Aorta (tissue), 5 donors: Measurements from ENCODE around the gene POLA1. TPM values are rescaled to one million over a fixed set of nuclear protein-coding genes. Genes with fewer than 3 reads are reported as not detected.

Experiments used
- ATAC-seq: fragments of 200-7000 bp; cut with Tn5 transposase; one replicate; pipeline ENCODE4 v1.9.1; 2022; ENCODE audit warnings: moderate library complexity; ENCODE audit not compliant: low FRiP score
- DNase-seq, 2 donors: peaks; one replicate each; pipeline ENCODE4 v3.0.0-alpha.2; 2020
- H3K27ac ChIP-seq, 2 donors: one replicate each; pipeline ENCODE4 v1.5.1; 2013; ENCODE audit warnings: low read length in 2 of 2, mild to moderate bottlenecking in 2 of 2, moderate library complexity in 2 of 2, control low read depth in 1 of 2, inconsistent platforms in 1 of 2, low read depth in 1 of 2
- H3K27me3 ChIP-seq, 2 donors: one replicate each; pipeline ENCODE4 v1.6.1; 2013; ENCODE audit warnings: control low read depth in 1 of 2, low read length in 1 of 2, mild to moderate bottlenecking in 1 of 2, moderate library complexity in 1 of 2; ENCODE audit not compliant: insufficient read depth in 2 of 2, control insufficient read depth in 1 of 2
- H3K36me3 ChIP-seq, 2 donors: one replicate each; pipeline ENCODE4 v1.6.1; 2013; ENCODE audit warnings: control low read depth in 1 of 2, low read length in 1 of 2, mild to moderate bottlenecking in 1 of 2; ENCODE audit not compliant: insufficient read depth in 2 of 2, control insufficient read depth in 1 of 2
- H3K4me1 ChIP-seq, 2 donors: one replicate each; pipeline ENCODE4 v1.6.1; 2013; ENCODE audit warnings: low read length in 2 of 2, control low read depth in 1 of 2, mild to moderate bottlenecking in 1 of 2, moderate library complexity in 1 of 2; ENCODE audit not compliant: insufficient read depth in 2 of 2, control insufficient read depth in 1 of 2
- H3K4me3 ChIP-seq, 2 donors: one replicate each; pipeline ENCODE4 v1.5.1; 2013; ENCODE audit warnings: low read length in 2 of 2, control low read depth in 1 of 2, mild to moderate bottlenecking in 1 of 2
- H3K9me3 ChIP-seq: one replicate; pipeline ENCODE4 v1.6.1; 2013; ENCODE audit warnings: mild to moderate bottlenecking, low read length; ENCODE audit not compliant: control insufficient read depth
- WGBS, 2 donors: extraction: QIAGEN DNeasy Blood & Tissue Kit; methylation state at CpG; one replicate each; pipeline ENCODE4 v1.1.7; 2013; 5-methylcytosine and 5-hydroxymethylcytosine counted together
- intact Hi-C, 2 donors: fragments of 100-400 bp; cut with DNase I; formaldehyde crosslinking; loops; one replicate each; pipeline versions ENCODE4 v1.14.2 to v1.15.0; 2022
- polyA plus RNA-seq, 2 donors: library from polyadenylated mRNA; stranded (reverse); fragments of 200-250 nt; gene quantifications; one replicate each; pipeline ENCODE4 v1.2.3, GENCODE V29; 2013
- total RNA-seq, 2 donors: library from RNA; stranded (reverse); fragmentation: NEBNext Ultra II Directional; extraction: Animal tissue kit (Norgen Biotek cat#: 25700); gene quantifications; one replicate each; pipeline ENCODE4 v1.2.1, GENCODE V29; 2021
- donor health status: healthy with polysubstance abuse.
- donor health status: Bipolar disorder and iron deficiency.
- donor health status: DM: no; HTN: no; CAD: no.
- donor health status: DM: no; HTN: no; CAD: no.
- donor health status: DM: yes; HTN: yes; CAD: no.

POLA1 gene
- total and polyA plus RNA-seq, 4 donors = 1.6 to 15.6 (median 6.7) TPM

- H3K9me3 ChIP-seq = no peaks in the 10 kb centered on the region
- intact Hi-C loops = no loop called here
- no peak overlapping the region for H3K27ac ChIP-seq
- no peaks in the 10 kb centered on the region for H3K27me3 ChIP-seq
- H3K36me3 ChIP-seq = no peaks in the 10 kb centered on the region
- H3K4me3 ChIP-seq = no peak overlapping the region
- DNase-seq = no peak
- no peak for ATAC-seq
- 82 to 99% methylated on average over 5 of the region's 5 CpGs for WGBS, 2 donors
- H3K4me1 ChIP-seq = no peaks in the 10 kb centered on the region
Observed at GRCh38 chrX:24768556-24768955, 74.8 kb downstream of the POLA1 start.

GRCh38 chrX:24774650-24775049 is 80.9 kb downstream of the POLA1 start:
- intact Hi-C loops = no loop called here
- H3K27ac ChIP-seq = no peak overlapping the region
- H3K9me3 ChIP-seq = no peaks in the 10 kb centered on the region
- DNase-seq (no peak), ATAC-seq (no peak)
- H3K27me3 ChIP-seq = no peaks in the 10 kb centered on the region
- H3K4me1 ChIP-seq = no peaks in the 10 kb centered on the region
- H3K4me3 ChIP-seq = no peak overlapping the region
- no peaks in the 10 kb centered on the region for H3K36me3 ChIP-seq
- 51 to 65% methylated on average over 2 of the region's 2 CpGs for WGBS, 2 donors

GRCh38 chrX:24775891-24776290 is 82.2 kb downstream of the POLA1 start:
- WGBS, 2 donors = 76 to 97% methylated on average over 2 of the region's 2 CpGs
- no peak for ATAC-seq

GRCh38 chrX:24777660-24778059 is 83.9 kb downstream of the POLA1 start:
- ATAC-seq (no peak), DNase-seq (no peak)
- H3K4me3 ChIP-seq = no peak overlapping the region
- H3K27ac ChIP-seq = no peak overlapping the region
- 95 to 97% methylated on average over 1 of the region's 1 CpG for WGBS, 2 donors
- intact Hi-C loops = no loop called here
- no peaks in the 10 kb centered on the region for H3K4me1 ChIP-seq
- H3K27me3 ChIP-seq = no peaks in the 10 kb centered on the region
- no peaks in the 10 kb centered on the region for H3K9me3 ChIP-seq
- H3K36me3 ChIP-seq = no peaks in the 10 kb centered on the region

More at GRCh38 chrX:24775891-24776290, 82.2 kb downstream of the POLA1 start:
- DNase-seq = no peak
- H3K27me3 ChIP-seq = no peaks in the 10 kb centered on the region
- no peak overlapping the region for H3K4me3 ChIP-seq
- H3K27ac ChIP-seq = no peak overlapping the region
- H3K36me3 ChIP-seq = no peaks in the 10 kb centered on the region
- H3K4me1 ChIP-seq = no peaks in the 10 kb centered on the region
- no peaks in the 10 kb centered on the region for H3K9me3 ChIP-seq
- intact Hi-C loops = no loop called here

- Histone ChIP-seq H3K4me1 (no peaks in the 10 kb centered on the region), H3K9me3 (no peaks in the 10 kb centered on the region), H3K27ac (no peak overlapping the region), H3K4me3 (no peak overlapping the region), H3K36me3 (no peaks in the 10 kb centered on the region), H3K27me3 (no peaks in the 10 kb centered on the region)
- ATAC-seq (no peak), DNase-seq (no peak)
- intact Hi-C loops = no loop called here
- WGBS, 2 donors = 44 to 89% methylated on average over 1 of the region's 1 CpG
Observed at GRCh38 chrX:24782011-24782410, 88.3 kb downstream of the POLA1 start.

- whole genome bisulfite sequencing, 2 donors = 82 to 95% methylated on average over 4 of the region's 4 CpGs
- Histone ChIP-seq H3K27me3 (no peaks in the 10 kb centered on the region), H3K4me3 (no peak overlapping the region), H3K27ac (no peak overlapping the region), H3K36me3 (no peaks in the 10 kb centered on the region), H3K9me3 (no peaks in the 10 kb centered on the region), H3K4me1 (no peaks in the 10 kb centered on the region)
- ATAC-seq = no peak
- intact Hi-C loops = no loop called here
- DNase-seq = no peak
Observed at GRCh38 chrX:24789047-24789446, 95.3 kb downstream of the POLA1 start.

GRCh38 chrX:24790166-24790565 is 96.4 kb downstream of the POLA1 start:
- H3K9me3 ChIP-seq = no peaks in the 10 kb centered on the region
- no peaks in the 10 kb centered on the region for H3K4me1 ChIP-seq
- no peak overlapping the region for H3K27ac ChIP-seq
- H3K27me3 ChIP-seq = no peaks in the 10 kb centered on the region
- H3K36me3 ChIP-seq = no peaks in the 10 kb centered on the region
- no peak overlapping the region for H3K4me3 ChIP-seq
- intact Hi-C loops = no loop called here
- ATAC-seq (no peak), DNase-seq (no peak)
- WGBS, 2 donors = 44 to 69% methylated on average over 3 of the region's 3 CpGs

GRCh38 chrX:24796204-24796603 is 102.5 kb downstream of the POLA1 start:
- Histone ChIP-seq H3K36me3 (no peaks in the 10 kb centered on the region), H3K4me3 (no peak overlapping the region), H3K9me3 (no peaks in the 10 kb centered on the region), H3K4me1 (peaks cover 0 to 3% of the 10 kb centered on the region in 2 donors), H3K27ac (no peak overlapping the region), H3K27me3 (no peaks in the 10 kb centered on the region)
- intact Hi-C loops = no loop called here
- no peak for ATAC-seq
- no peak for DNase-seq

- intact Hi-C loops = no loop called here
- WGBS, 2 donors = 59 to 65% methylated on average over 4 of the region's 4 CpGs
- ATAC-seq (no peak), DNase-seq (no peak)
- Histone ChIP-seq H3K27me3 (no peaks in the 10 kb centered on the region), H3K36me3 (no peaks in the 10 kb centered on the region), H3K4me3 (no peak overlapping the region), H3K4me1 (peaks cover 0 to 3% of the 10 kb centered on the region in 2 donors), H3K27ac (no peak overlapping the region), H3K9me3 (no peaks in the 10 kb centered on the region)
Observed at GRCh38 chrX:24799078-24799477, 105.4 kb downstream of the POLA1 start.
